Neuronal stem cell (in vitro differentiated cells): ENCODE measurements around the gene FKBP10.

Experiments used
- DNase-seq: peaks from one replicate; pipeline ENCODE4 v3.0.0-alpha.2; 2013; ENCODE audit warnings: low spot score
- H2AFZ ChIP-seq: one replicate; pipeline ENCODE4 v1.6.1; 2013; ENCODE audit warnings: mild to moderate bottlenecking, low read length, inconsistent platforms
- H2AK5ac ChIP-seq: 2 replicates; pipeline ENCODE4 v1.6.1; 2013; ENCODE audit warnings: low read depth, mild to moderate bottlenecking, inconsistent platforms, low read length, moderate library complexity, mixed read lengths
- H2BK120ac ChIP-seq: 2 replicates; pipeline ENCODE4 v1.6.1; 2013; ENCODE audit warnings: low read depth, mild to moderate bottlenecking, inconsistent platforms, low read length, moderate library complexity, mixed read lengths
- H2BK12ac ChIP-seq: one replicate; pipeline ENCODE4 v1.6.1; 2013; ENCODE audit warnings: low read length, inconsistent platforms
- H2BK15ac ChIP-seq: 2 replicates; pipeline ENCODE4 v1.6.1; 2013; ENCODE audit warnings: mild to moderate bottlenecking, low read length, inconsistent platforms, mixed read lengths
- H2BK5ac ChIP-seq: one replicate; pipeline ENCODE4 v1.6.1; 2013; ENCODE audit warnings: inconsistent platforms, mild to moderate bottlenecking, low read length, moderate library complexity
- H3K14ac ChIP-seq: one replicate; pipeline ENCODE4 v1.6.1; 2013; ENCODE audit warnings: low read length, inconsistent platforms
- H3K18ac ChIP-seq: 2 replicates; pipeline ENCODE4 v1.6.1; 2013; ENCODE audit warnings: low read length, inconsistent platforms
- H3K23ac ChIP-seq: 2 replicates; pipeline ENCODE4 v1.6.1; 2013; ENCODE audit warnings: low read depth, mild to moderate bottlenecking, mixed read lengths, low read length, inconsistent platforms; ENCODE audit not compliant: poor library complexity
- H3K27ac ChIP-seq: replicated peaks from 3 replicates; pipeline ENCODE4 v1.5.1; 2013; ENCODE audit warnings: low read length, inconsistent platforms
- H3K27me3 ChIP-seq, 3 experiments: 2 replicates each; pipeline ENCODE4 v1.6.1; 2013; ENCODE audit warnings: low read length in 3 of 3, mild to moderate bottlenecking in 2 of 3, inconsistent platforms in 1 of 3, low read depth in 1 of 3, mixed read lengths in 1 of 3, moderate library complexity in 1 of 3; ENCODE audit not compliant: control insufficient read depth in 3 of 3, insufficient read depth in 3 of 3
- H3K36me3 ChIP-seq, 2 donors: replicated peaks in 1 of 2; 2 replicates each; pipeline ENCODE4 v1.6.1; 2013; ENCODE audit warnings: low read length in 2 of 2; ENCODE audit not compliant: control insufficient read depth in 2 of 2, insufficient read depth in 2 of 2
- H3K4ac ChIP-seq: 2 replicates; pipeline ENCODE4 v1.6.1; 2013; ENCODE audit warnings: inconsistent platforms, mild to moderate bottlenecking, low read length, moderate library complexity
- H3K4me1 ChIP-seq, 2 donors: 1 replicate in 1 of 2; 2 replicates in 1 of 2; pipeline ENCODE4 v1.6.1; 2013; ENCODE audit warnings: low read length in 2 of 2, low read depth in 1 of 2; ENCODE audit not compliant: control insufficient read depth in 2 of 2, insufficient read depth in 1 of 2
- H3K4me2 ChIP-seq: one replicate; pipeline ENCODE4 v1.6.1; 2013; ENCODE audit warnings: mild to moderate bottlenecking, low read length, inconsistent platforms; ENCODE audit not compliant: insufficient read depth, poor library complexity, severe bottlenecking
- H3K4me3 ChIP-seq, 2 donors: 2 replicates each; pipeline ENCODE4 v1.5.1; 2013; ENCODE audit warnings: low read length in 2 of 2, mild to moderate bottlenecking in 2 of 2, inconsistent platforms in 1 of 2, moderate library complexity in 1 of 2
- H3K79me1 ChIP-seq: one replicate; pipeline ENCODE4 v1.6.1; 2013; ENCODE audit warnings: low read depth, mild to moderate bottlenecking, inconsistent platforms, low read length, moderate library complexity
- H3K9ac ChIP-seq: one replicate; pipeline ENCODE4 v1.6.1; 2013; ENCODE audit warnings: mild to moderate bottlenecking, low read depth, low read length, inconsistent platforms; ENCODE audit not compliant: poor library complexity
- H3K9me3 ChIP-seq, 2 donors: replicated peaks in 1 of 2; 2 replicates each; pipeline versions ENCODE3 to v1.6.1; 2013; ENCODE audit warnings: low read length in 2 of 2, mild to moderate bottlenecking in 2 of 2, inconsistent platforms in 1 of 2, low read depth in 1 of 2, mixed read lengths in 1 of 2, moderate library complexity in 1 of 2; ENCODE audit not compliant: control insufficient read depth in 2 of 2, insufficient read depth in 1 of 2
- H4K8ac ChIP-seq: one replicate; pipeline ENCODE4 v1.6.1; 2013; ENCODE audit warnings: low read depth, mild to moderate bottlenecking, inconsistent platforms, low read length, moderate library complexity
- H4K91ac ChIP-seq: one replicate; pipeline ENCODE4 v1.6.1; 2013; ENCODE audit warnings: low read length, low read depth, mild to moderate bottlenecking, inconsistent platforms; ENCODE audit not compliant: poor library complexity
- WGBS, 2 donors: extraction: QIAGEN DNeasy Blood & Tissue Kit; methylation state at CpG; one replicate each; pipeline ENCODE4 v1.1.7; 2013; ENCODE audit warnings: missing lambda C conversion rate in 2 of 2, mixed read lengths in 1 of 2; ENCODE audit not compliant: insufficient read length in 2 of 2, insufficient replicate concordance in 1 of 2; ENCODE audit errors: extremely low coverage in 2 of 2; 5-methylcytosine and 5-hydroxymethylcytosine counted together

Gene FKBP10

GRCh38 chr17:41785091-41785858 is 27.5 kb upstream of the FKBP10 start:
- DNase-seq, result peak; percentile 90
- H3K18ac ChIP-seq, result peak overlapping the region; percentile 96
- whole genome bisulfite sequencing, 2 donors, result no CpG with 5 or more reads among the region's 13 CpGs

DNA sequence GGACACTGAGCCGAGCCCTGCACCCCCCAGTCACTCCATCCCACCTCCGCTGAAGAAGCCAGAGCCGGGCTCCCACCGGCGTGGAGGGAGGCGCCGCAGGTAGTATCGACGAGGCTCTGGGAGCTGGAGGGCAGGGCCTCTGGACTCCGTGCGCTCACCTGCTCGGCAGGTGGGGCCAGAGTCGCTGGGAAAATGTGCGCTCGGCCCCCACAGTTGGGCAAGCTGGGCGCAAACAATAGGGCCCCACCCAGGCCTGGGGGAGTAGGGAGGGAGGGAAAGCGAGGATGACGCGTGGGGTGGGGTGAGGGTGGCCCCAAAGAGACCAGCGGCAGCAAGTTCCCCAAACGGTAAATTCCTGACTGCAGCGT is 27.0 kb upstream of the FKBP10 start:
- DNase-seq, result no peak
- H2BK120ac ChIP-seq, result peak overlapping the region; percentile 37
- peak overlapping the region; percentile 93 for H2BK15ac ChIP-seq
- H2AFZ ChIP-seq, result peak overlapping the region; percentile 83
- H2AK5ac ChIP-seq, result peak overlapping the region; percentile 76
- no peaks in the 10 kb centered on the region for H3K36me3 ChIP-seq
- no peak overlapping the region for H2BK12ac ChIP-seq
- no peak overlapping the region for H4K8ac ChIP-seq
- H4K91ac ChIP-seq, result no peak overlapping the region
- H3K4ac ChIP-seq, result peak overlapping the region; percentile 86
- H3K4me1 ChIP-seq, result peaks cover 9 to 21% of the 10 kb centered on the region in 2 donors
- H3K23ac ChIP-seq, result peak overlapping the region; percentile 95
- H2BK5ac ChIP-seq, result peak overlapping the region; percentile 14
- H3K27me3 ChIP-seq, result no peaks in the 10 kb centered on the region
- H3K9me3 ChIP-seq, result peaks cover 0 to 1% of the 10 kb centered on the region in 2 donors
- H3K4me2 ChIP-seq, result peak overlapping the region; percentile 93
- H3K18ac ChIP-seq, result peak overlapping the region; percentile 96
- H3K79me1 ChIP-seq, result peaks cover 2% of the 10 kb centered on the region
- peak overlapping the region; percentile 92 for H3K27ac ChIP-seq
- no CpG with 5 or more reads among the region's 22 CpGs for WGBS, 2 donors
- H3K14ac ChIP-seq, result no peak overlapping the region
- H3K4me3 ChIP-seq, result peak overlapping the region; percentile 66 to 91
- H3K9ac ChIP-seq, result peak overlapping the region; percentile 92

More at GRCh38 chr17:41785091-41785858, 27.5 kb upstream of the FKBP10 start:
- Histone ChIP-seq H2BK5ac (peak overlapping the region; percentile 72), H3K4me2 (peak overlapping the region; percentile 93), H3K4me1 (peaks cover 9 to 21% of the 10 kb centered on the region in 2 donors), H3K27me3 (no peaks in the 10 kb centered on the region), H2AK5ac (peak overlapping the region; percentile 96), H4K8ac (no peak overlapping the region), H4K91ac (no peak overlapping the region), H3K36me3 (no peaks in the 10 kb centered on the region), H3K4ac (peak overlapping the region; percentile 86), H3K23ac (peak overlapping the region; percentile 95), H3K9me3 (peaks cover 0 to 1% of the 10 kb centered on the region in 2 donors), H3K4me3 (peak overlapping the region; percentile 66 to 91), H2BK12ac (no peak overlapping the region), H3K79me1 (peaks cover 2% of the 10 kb centered on the region), H3K27ac (peak overlapping the region; percentile 94), H2BK120ac (peak overlapping the region; percentile 69), H3K14ac (no peak overlapping the region), H3K9ac (peak overlapping the region; percentile 92), H2BK15ac (peak overlapping the region; percentile 93), H2AFZ (peak overlapping the region; percentile 83)

- Histone ChIP-seq H3K4me3 (peak within 1 kb of the TSS; percentile 66 to 91), H3K27me3 (no peaks in the 10 kb centered on the region), H2BK120ac (peak within 1 kb of the TSS; percentile 37), H3K27ac (peak within 1 kb of the TSS; percentile 92), H3K18ac (peak within 1 kb of the TSS; percentile 96), H2BK5ac (peak within 1 kb of the TSS; percentile 14), H2AK5ac (peak within 1 kb of the TSS; percentile 76), H3K36me3 (no peaks in the 10 kb centered on the region), H3K23ac (peak within 1 kb of the TSS; percentile 95), H3K14ac (no peak within 1 kb of the TSS), H4K8ac (no peak within 1 kb of the TSS), H3K9me3 (peaks cover 0 to 1% of the 10 kb centered on the region in 2 donors), H3K4ac (peak within 1 kb of the TSS; percentile 86), H3K4me2 (peak within 1 kb of the TSS; percentile 93), H3K4me1 (peaks cover 9 to 18% of the 10 kb centered on the region in 2 donors), H2BK15ac (peak within 1 kb of the TSS; percentile 93), H4K91ac (no peak within 1 kb of the TSS), H2BK12ac (no peak within 1 kb of the TSS), H3K79me1 (peaks cover 2% of the 10 kb centered on the region), H3K9ac (peak within 1 kb of the TSS; percentile 92), H2AFZ (peak within 1 kb of the TSS; percentile 83)
- DNase-seq, result peak; percentile 99
- WGBS, 2 donors, result no CpG with 5 or more reads among the region's 79 CpGs
Measured at GRCh38 chr17:41786227-41787020, 26.4 kb upstream of the FKBP10 start, which contains the start of gene JUP. JUP (minus strand) TSS chr17:41786711; CDS start chr17:41771854, 14,857 bp downstream.

- no peaks in the 10 kb centered on the region for H3K36me3 ChIP-seq
- H3K4me1 ChIP-seq, result peaks cover 10 to 16% of the 10 kb centered on the region in 2 donors
- no peak overlapping the region for H3K4me2 ChIP-seq
- H3K23ac ChIP-seq, result no peak overlapping the region
- H3K27ac ChIP-seq, result no peak overlapping the region
- no peak overlapping the region for H2BK5ac ChIP-seq
- H3K9me3 ChIP-seq, result peaks cover 0 to 1% of the 10 kb centered on the region in 2 donors
- WGBS, 2 donors, result no CpG with 5 or more reads among the region's 4 CpGs
- no peak overlapping the region for H4K8ac ChIP-seq
- no peak overlapping the region for H3K18ac ChIP-seq
- H4K91ac ChIP-seq, result no peak overlapping the region
- no peak overlapping the region for H2AK5ac ChIP-seq
- no peaks in the 10 kb centered on the region for H3K27me3 ChIP-seq
- peak overlapping the region in 1 of 2 donors; percentile 12 for H3K4me3 ChIP-seq
- peak overlapping the region; percentile 2 for H2AFZ ChIP-seq
- no peak overlapping the region for H3K14ac ChIP-seq
- no peak overlapping the region for H2BK15ac ChIP-seq
- no peak overlapping the region for H2BK12ac ChIP-seq
- no peak overlapping the region for H3K4ac ChIP-seq
- DNase-seq, result no peak
- peaks cover 2% of the 10 kb centered on the region for H3K79me1 ChIP-seq
- H3K9ac ChIP-seq, result no peak overlapping the region
- no peak overlapping the region for H2BK120ac ChIP-seq
Measured at GRCh38 chr17:41787021-41787418, 25.8 kb upstream of the FKBP10 start.
